Ureter (tissue), 1 donor: ENCODE measurements around the gene ZFPM1. TPM values are rescaled to one million over a fixed set of nuclear protein-coding genes. Genes with fewer than 3 reads are reported as not detected.

Experiments
- total RNA-seq: library from RNA; stranded (reverse); gene quantifications from one replicate; pipeline ENCODE4 v1.2.4, GENCODE V29; 2023
- donor health status: DM: yes; HTN: yes; CAD: no.

Gene ZFPM1
- total RNA-seq, 1 donor from 2014 or later, result 13.7 TPM

Other genes with a start within 250 kb of the ZFPM1 start
- gene ZNF469, start 70.3 kb upstream of the ZFPM1 start, total RNA-seq, result 3.6 TPM
- gene ZC3H18, start 117.1 kb downstream of the ZFPM1 start, total RNA-seq, result 47.3 TPM
- gene IL17C, start 185.3 kb downstream of the ZFPM1 start, total RNA-seq, result not detected
- 279 TPM for gene CYBA, start 197.8 kb downstream of the ZFPM1 start, total RNA-seq
- gene MVD, start 209.8 kb downstream of the ZFPM1 start, total RNA-seq, result 43.9 TPM
- 1.8 TPM for gene SNAI3, start 233.2 kb downstream of the ZFPM1 start, total RNA-seq